HG03565 (cell line): ENCODE results near the gene NID2.

Source experiments
- ATAC-seq: cut with Tn5 transposase; IDR thresholded peaks from one replicate; pipeline ENCODE4 v1.9.1; 2021; ENCODE audit warnings: mild to moderate bottlenecking, moderate library complexity; ENCODE audit not compliant: unreplicated experiment

NID2 gene

GRCh38 chr14:52059649-52060048, 9.2 kb downstream of the NID2 start:
- no peak for ATAC-seq

DNA sequence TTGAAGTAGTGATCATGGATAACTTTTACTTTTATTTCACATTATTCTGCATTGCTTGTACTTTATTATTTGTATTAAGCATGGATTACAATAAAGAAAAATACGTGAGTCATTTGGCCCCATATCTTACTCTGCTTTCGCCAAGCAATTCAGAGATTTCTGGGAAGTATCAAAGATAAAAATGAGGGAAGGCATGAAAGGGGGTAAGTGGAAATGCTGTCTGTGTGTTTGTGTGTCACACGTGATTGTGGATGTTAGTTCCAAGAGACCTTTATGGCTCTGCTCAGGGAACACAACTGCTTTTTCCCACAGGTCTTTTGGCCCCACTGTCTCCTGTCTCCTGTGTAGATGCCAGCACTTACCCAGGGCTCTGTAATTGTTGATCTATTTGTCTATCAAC, 10.5 kb downstream of the NID2 start:
- ATAC-seq = no peak

- ATAC-seq = no peak
Observed at GRCh38 chr14:52055167-52055566, 13.7 kb downstream of the NID2 start.

GRCh38 chr14:52054678-52055077, 14.2 kb downstream of the NID2 start:
- ATAC-seq = no peak

GRCh38 chr14:52053044-52053443, 15.8 kb downstream of the NID2 start:
- ATAC-seq = no peak

DNA sequence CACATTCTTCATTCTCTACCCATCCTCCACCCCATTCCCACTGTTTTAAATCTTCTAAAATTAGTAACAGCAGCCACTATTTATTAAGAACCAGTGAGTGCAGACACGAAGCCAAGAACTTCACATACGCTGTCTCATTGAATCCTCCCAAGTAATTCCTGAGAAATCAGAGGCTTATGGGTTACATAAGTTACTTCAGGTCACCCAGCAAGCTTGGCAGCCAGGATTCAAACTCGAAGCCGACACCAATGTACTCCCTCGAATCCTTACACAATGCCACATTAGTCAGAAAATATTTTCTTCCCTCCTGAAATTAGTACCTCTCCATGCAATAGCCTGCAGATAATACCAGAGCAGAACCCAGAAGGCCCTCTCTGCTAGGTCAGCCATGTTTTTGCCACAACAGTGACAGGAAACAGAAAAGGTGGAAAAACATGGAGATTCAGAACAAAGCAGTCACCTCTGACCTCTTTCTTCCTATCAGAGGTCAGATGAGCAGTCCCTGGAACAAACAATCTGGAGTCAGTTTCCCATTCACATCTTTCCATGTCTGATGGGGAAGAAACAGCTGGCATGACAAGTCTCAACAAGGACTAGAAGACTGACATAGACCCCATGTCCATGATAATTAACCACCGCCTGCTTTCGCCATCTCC, 16.4 kb downstream of the NID2 start:
- ATAC-seq = no peak

GRCh38 chr14:52051871-52052270, 17.0 kb downstream of the NID2 start:
- ATAC-seq = no peak

GRCh38 chr14:52051251-52051650, 17.6 kb downstream of the NID2 start:
- no peak for ATAC-seq

- no peak for ATAC-seq
Observed at GRCh38 chr14:52049721-52050588, 18.9 kb downstream of the NID2 start.

DNA sequence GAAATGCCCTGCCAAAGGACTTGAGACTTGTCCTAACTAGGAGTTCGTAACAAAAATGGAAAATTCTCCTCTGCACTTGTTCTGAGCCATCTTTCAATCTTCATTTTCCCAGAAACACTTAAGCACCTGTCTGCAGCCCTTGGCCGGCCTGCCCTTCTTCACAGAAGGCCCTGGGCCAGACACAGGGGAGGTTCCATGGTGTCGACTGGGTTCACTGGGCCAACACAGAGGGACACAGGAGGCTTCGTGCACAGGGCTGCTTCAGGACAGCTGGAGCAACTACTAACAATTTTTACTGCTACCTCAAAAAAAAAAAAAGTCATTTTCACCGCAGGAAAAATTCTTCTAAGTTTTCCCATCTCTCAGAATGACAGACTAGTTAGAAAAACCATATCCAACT, 19.6 kb downstream of the NID2 start:
- no peak for ATAC-seq

DNA sequence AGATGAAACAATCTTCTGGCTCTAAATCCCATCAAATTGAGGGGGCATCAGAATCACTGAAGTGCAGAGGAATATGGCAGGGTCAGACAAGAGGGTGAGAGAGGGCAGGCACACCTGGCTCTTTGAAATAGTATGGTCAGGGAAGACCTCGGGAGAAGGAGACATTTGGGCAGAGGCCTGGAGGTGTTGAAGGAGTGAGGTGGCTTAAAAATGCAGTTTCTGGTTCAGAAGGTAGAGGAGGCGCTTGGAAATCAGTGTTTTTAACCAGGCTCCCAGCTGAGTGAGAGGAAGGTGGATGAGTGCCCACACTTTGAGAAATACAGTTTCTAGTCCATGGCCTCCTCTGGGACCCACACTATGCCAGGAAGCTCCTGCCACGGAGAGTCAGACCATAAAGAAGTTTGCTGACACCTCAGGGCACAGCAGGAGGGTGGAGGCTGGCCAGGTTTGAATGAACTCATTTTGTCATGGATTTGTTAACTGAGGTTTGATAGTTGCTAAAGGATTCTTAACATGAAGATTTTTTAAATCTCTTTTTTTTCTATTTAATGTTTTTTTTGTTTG, 20.1 kb downstream of the NID2 start:
- no peak for ATAC-seq

- no peak for ATAC-seq
Observed at GRCh38 chr14:52048116-52048515, 20.7 kb downstream of the NID2 start.

DNA sequence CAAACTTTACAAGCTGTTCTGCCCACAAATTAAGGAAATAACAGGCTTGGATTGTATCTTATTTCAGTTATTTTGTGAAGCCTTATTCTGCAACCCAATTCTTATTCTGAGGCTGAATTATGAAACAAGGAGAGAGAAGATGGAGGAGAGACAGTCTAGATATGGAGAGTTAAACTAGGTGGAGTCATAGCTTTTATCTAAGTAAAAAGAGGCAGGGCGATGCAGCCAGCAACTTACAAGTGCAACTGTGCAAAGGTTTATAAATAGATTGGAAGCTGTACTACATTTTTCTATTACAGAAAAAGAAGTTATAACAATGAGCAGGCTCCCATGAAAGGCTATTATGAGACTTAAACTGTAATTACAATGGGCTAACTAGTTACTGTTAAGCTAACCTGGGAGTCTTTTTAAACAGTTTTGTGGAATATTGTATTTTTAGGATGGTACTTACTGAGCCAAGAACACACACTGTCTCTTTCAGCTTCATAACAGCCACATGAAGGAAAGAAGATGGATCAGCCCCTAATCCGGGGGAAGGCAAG, 22.4 kb downstream of the NID2 start:
- ATAC-seq = no peak

- ATAC-seq = no peak
Observed at GRCh38 chr14:52044791-52045522, 23.9 kb downstream of the NID2 start.

- no peak for ATAC-seq
Observed at GRCh38 chr14:52043690-52044089, 25.2 kb downstream of the NID2 start.

DNA sequence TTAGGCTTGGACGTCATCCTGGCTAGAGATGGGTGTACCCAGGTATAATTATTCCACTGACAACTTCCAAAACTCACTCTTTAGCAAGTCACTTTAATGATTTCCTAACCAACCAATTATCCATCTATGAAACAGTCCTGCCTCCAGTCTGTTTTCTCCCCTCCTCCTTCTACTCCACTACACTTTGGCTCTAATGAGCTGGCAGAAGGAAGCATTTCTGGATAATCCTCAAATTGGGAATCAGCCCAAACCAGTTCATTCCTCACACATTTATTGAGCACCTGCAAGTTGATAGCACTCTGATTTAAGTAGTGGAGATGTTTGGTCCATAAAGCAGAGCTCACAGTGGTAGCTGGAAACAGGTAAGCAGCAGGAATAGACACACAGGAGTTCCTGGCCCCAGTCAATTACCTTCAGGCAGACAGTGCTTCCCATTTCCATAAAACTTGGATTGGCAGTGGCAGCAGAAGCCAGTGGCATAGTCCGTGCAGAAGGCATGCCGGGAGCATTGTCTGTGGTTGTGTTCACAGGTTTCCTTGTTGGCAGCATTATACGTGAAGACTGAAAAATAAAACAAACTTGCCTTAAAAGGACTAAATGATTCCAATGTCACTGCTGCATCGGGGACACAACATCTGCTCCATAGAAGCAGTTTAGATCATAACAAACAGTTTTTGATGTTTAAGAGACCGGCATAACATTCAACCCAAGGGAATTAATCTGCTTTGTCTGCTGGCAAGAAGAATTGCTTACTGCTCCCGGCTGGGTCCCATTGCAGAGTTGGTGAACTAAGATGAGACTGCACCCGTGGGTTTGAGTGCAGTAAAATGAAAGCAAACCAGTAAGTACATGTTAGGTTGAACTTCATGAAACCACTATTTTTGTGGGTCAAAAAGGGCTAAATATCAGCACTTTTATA, 26.2 kb downstream of the NID2 start:
- no peak for ATAC-seq

DNA sequence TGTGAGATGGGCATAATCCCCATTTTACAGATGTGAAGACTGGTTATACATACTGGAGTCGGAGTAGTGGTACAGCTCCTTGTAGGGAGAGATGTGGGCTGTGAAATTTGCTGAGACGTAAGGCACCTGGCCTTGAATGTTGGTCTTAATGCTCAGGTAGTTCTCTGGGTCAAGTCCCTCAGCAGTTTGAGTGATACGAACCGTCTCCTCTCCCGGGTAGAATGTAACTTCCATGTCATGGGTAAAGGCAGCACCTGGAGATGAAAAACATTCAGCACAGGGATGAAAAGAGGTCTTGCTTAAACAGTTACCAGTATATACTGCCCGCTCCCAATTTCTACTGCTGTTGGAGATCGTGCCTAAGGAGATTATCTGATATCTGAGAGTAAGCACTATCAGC, 28.3 kb downstream of the NID2 start:
- no peak for ATAC-seq

DNA sequence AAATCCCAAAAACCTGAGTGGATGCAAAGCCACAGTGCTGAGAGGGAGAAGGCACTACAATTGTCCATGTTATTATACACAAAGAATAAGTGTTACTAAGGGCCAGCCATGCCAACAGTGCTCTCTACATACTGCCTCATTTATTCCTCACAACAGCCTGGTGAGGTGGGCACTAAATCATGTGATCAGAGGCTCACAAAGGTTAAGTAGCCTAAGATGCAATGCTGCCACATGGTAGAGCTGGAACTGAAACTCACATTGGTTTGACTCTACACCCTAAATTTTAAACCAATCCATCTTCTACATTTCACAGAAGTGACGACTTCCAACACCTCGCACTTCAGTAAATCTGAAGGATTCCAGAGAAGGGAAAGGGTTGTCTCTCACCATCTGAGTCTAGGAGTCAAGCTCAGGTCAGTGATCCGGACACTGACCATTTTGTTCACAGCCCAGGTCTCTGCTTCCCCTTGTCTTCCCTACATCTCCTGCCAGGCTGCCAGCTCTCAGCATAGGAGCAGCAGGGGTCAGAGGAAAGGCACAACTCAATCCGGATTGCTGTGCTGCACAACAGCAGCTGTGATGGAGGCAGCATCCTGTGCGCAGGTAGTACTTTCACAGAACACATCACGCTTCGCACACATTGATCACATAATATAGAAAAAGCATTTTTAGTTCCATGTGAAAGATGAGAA, 29.6 kb downstream of the NID2 start:
- ATAC-seq = no peak

- ATAC-seq = no peak
Observed at GRCh38 chr14:52033101-52033642, 35.7 kb downstream of the NID2 start.
